ENCODE results near the gene GANC.
"Not testable (repeated sequence)": the region's sequence is repeated elsewhere in the genome, so short reads cannot be mapped to it uniquely, and the experiment has no call there.

The GANC gene

DNA sequence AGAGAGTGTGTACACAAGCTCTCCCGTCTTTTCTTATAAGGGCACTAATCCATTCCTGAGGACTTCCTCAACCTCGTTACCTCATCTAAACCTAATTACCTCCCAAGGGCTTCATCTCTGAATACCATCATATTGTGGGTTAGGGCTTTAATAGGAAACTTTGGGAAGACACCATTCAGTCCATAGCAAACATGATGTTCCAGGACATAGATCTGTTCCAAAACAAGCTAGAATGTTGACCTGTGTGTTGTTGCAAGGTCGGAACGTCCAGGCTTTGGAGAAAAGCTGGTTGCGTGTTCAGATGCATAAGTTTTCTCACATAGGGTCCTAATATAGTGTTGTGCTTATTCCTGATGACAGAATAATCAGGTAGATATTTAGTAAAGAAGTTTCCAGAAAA is 9.9 kb downstream of the GANC start:
- no peak for DNase-seq (ENCODE audit: low read depth, low spot score)

DNA sequence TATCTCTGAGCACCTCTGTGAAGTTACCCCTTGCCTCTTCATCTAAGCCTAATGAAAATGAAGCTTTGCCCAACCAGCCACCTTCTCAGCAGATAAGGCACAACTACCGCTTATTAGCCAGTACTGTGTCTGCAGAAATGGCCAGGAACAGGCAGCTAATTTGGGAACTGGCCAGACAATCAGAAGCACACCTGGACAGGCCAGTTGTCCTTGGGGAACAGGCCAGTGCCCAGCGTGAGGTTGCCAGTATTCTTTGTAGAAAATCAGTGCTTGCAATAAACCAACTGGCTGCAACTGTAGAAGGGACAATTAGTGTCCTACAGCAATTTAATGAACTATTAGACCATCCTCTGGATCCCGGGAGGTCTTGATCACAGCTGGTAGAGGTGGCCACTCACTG is 10.7 kb downstream of the GANC start:
- no peak for DNase-seq (ENCODE audit: low read depth, low spot score)

- no peak for DNase-seq (ENCODE audit: low read depth, low spot score)
Observed at GRCh38 chr15:42284551-42284950, 11.6 kb downstream of the GANC start.

DNA sequence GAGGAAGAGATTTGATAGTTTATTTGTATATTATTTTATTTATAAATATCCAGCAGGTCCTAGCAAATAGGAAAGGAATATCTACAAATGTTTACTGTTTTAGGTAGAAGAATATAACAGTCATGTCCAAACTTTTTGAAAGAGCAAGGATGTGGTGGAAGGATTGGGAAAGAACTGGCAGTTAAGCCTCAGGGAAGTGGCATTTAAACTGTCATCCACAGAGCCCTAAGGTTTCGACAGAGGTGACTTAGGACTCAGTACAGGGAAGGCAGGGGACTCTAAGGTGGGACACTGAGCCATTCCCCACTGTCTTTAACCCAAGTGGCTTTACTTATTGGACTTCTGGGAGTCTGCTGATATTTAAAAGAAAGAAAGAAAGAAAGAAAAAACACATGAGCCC is 12.0 kb downstream of the GANC start:
- DNase-seq (ENCODE audit: low read depth, low spot score): no peak

DNA sequence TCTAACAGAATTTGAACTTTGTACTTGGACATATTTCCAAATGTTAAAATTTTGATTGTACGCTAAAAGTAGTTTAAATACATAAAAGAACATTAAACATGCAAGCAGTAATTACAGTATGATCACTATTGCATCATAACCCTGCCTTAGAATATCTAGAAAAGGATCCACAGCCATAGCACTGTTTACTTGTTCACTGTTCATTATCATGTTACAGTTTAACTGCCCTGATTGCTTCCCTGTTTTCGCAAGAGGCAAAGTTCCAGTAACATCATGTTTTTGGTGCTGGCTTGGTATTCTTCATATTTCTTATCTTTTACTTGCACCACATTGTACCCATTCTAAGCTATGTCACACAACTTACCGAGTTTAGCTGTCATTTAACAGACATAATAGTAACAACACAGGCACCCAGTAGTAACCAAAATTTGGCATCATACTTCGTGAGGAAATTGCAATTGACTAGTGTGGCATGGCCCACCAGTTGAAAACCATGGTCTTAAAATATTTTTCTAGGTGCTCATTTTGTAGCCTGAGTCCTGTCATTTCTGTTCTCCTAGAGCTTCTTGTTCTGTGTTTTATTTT is 13.5 kb downstream of the GANC start:
- no peak for DNase-seq (ENCODE audit: low read depth, low spot score)

DNA sequence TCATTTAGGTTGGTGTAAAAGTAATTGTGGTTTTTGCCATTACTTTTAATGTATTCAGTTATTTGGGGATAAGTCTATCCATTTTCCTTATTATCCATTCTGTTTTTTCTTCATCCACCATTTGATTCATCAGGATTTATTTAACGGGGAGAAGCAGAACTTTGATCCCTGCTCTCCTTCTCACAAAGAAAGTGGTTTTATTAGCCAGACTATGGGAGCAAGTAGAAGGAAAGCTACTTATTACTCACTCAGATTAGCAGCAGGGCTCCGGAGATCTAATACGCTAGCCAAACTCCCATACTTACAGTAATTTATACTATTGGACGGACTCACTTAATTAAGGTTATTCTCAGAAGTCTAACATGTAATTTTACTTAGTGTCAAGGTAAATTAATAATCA is 14.9 kb downstream of the GANC start:
- no peak for DNase-seq (ENCODE audit: low read depth, low spot score)

- no peak for DNase-seq (ENCODE audit: low read depth, low spot score)
Observed at GRCh38 chr15:42289166-42289565, 16.2 kb downstream of the GANC start.

DNA sequence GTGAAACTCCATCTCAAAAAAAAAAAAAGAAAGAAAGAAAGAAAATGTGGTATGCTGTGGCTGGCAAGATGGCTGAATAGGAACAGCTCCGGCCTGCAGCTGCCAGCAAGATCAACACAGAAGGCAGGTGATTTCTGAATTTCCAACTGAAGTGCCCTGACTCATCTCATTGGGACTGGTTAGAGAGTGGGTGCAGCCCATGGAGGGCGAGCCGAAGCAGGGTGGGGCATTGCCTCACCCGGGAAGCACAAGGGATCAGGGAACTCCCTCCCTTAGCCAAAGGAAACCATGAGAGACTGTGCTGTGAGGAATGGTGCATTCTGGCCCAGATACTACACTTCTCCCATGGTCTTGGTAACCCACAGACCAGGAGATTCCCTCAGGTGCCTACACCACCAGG is 28.0 kb downstream of the GANC start:
- not testable (repeated sequence) for DNase-seq (ENCODE audit: low read depth, low spot score)

GRCh38 chr15:42306681-42307080 is 33.7 kb downstream of the GANC start:
- no peak for DNase-seq (ENCODE audit: low read depth, low spot score)

DNA sequence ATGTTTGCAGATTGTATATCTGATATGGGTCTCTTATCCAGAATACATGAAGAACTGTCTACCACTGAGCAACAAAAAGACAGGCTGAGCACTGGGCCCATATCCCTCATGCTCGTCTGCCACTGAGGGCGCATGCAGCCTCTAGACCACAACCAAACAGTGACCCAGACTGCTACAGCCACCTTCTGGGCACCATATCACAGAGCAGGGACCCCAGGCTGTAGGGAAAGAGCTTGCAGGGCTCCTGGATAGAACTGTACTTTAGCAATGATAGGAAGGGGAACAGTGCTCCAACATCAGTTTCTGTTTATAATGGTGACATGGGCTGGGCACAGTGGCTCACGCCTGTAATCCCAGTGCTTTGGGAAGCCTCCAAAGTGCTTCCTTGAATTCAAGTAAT is 40.5 kb downstream of the GANC start:
- no peak for DNase-seq (ENCODE audit: low read depth, low spot score)

DNA sequence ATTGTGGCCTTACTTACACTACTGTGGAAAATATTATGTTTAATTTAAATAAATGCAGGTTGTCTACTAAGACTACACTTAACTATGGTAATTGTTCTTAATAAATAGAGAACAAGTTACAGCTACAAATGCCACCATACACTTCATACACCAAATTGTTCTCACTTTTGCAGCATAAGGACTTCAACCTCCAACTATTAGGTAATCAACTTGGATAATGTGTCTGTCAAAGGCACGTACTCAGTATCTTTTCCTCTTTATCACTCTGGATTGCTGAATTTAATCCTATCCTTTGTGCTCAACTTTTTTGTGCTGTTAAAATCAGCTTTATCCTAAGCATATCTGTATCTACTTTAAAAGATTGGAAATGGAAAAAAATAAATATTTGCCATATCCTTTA is 41.8 kb downstream of the GANC start:
- no peak for DNase-seq (ENCODE audit: low read depth, low spot score)

DNA sequence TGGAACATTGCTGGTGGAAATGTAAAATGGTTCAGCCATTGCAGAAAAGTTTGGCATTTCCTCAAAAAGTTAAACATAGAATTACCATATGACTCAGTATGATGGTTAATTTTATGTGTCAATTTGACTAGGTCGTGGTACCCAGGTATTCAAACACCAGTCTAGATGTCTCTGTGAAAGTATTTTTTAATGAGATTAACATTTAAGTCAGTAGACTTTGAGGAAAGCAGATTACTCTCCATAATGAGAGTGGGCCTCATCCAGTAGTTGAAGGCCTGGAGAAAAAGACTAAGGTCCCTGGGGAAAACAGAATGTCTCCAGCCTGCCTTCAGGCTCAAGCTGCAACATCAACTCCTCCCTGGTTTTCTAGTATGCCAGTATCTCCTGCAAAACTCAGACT is 42.5 kb downstream of the GANC start:
- no peak for DNase-seq (ENCODE audit: low read depth, low spot score)

DNA sequence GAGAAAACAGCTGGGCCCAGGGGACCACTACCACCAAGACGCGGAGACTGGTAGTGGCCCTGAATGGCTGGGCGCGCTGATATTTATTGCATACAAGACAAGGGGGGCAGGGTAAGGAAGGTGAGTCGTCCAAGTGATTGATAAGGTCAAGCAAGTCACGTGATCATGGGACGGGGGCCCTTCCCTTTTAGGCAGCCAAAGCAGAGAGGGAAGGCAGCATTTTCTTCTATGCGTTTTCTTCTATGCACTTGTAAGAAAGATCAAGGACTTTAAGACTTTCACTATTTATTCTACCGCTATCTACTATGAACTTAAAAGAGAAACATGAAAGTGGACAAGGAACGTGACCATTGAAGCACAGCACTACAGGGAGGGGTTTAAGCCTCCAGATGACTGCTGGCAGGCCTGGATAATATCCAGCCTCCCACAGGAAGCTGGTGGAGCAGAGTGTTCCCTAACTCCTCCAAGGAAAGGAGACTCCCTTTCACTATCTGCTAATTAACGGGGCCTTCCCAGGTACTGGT is 43.3 kb downstream of the GANC start:
- DNase-seq (ENCODE audit: low read depth, low spot score): not testable (repeated sequence)

DNA sequence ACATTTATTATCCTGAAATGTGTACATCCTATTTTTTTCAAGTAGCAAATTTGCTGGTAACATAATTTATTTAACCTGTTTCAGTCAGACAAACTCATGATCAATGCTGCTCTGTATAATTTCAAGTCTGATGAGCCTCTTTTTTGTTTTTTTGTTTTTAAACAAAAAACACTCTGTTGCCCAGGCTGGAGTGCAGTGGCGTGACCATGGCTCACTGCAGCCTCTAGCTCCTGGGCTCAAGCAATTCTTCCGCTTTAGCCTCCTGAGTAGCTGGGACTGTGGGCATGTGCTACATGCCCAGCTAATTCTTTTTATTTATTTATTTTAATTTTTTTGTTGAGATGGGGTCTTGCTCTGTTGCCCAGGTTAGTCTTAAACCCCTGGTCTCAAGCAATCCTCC is 46.2 kb downstream of the GANC start:
- no peak for DNase-seq (ENCODE audit: low read depth, low spot score)

- DNase-seq (ENCODE audit: low read depth, low spot score): no peak
Observed at GRCh38 chr15:42324308-42324707, 51.3 kb downstream of the GANC start.

GRCh38 chr15:42329161-42329560 is 56.2 kb downstream of the GANC start:
- DNase-seq (ENCODE audit: low read depth, low spot score): no peak

DNA sequence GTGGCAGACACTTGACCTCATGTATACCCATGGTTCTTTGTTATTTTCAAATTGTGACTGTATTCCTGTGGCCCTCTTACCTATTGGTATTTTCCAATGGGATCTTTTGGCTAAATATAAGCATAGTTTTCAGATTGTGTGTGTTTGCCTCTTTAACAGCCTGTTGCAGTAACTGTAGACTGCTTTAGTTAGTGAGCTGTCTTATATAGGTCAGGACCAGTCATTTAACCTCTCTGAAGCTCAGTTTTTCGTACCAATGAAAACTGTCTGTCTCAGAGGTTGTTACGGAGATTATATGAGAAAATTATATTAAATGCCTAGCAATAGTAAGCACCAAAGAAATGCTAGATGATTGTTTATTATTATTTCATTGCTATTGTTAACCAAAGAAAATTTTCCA is 57.0 kb downstream of the GANC start:
- no peak for DNase-seq (ENCODE audit: low read depth, low spot score)

DNA sequence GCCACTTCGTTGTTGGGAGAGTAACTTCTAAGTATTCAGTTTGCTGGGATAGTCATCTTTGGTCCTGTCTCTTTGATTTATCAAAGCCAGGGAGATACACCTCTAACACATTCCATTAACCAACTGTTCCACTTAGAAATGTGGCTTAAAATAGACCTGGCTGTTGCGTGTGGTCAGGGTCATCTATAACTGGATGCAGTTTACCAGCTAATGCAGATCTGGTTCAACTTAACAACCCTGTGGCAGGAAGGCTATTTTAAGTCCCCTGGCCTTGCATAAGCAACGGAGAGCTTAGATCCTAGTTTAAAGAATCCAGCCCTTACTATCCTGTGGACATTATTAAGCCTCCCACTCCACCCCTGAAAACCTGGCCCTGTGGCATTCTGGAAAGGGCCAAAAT is 58.2 kb downstream of the GANC start:
- DNase-seq (ENCODE audit: low read depth, low spot score): no peak

DNA sequence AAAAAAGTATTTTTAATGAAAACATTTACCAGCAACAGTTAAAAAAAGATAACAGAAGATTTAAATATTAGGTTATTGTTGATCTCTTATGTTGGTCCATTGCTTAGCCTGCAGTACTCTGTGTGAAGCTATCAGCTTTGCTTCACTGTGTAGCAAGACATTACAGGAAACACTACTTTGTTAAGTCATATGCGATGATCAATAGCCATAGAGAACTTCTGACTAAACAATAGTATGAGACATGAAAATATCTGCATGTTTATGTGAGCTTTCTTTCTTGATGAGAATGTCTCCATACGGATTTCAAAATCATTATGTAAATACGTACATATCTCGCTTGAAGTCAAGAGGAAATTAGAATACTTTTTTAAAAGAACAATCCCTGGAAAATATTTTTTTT is 59.3 kb downstream of the GANC start:
- DNase-seq (ENCODE audit: low read depth, low spot score): no peak

DNA sequence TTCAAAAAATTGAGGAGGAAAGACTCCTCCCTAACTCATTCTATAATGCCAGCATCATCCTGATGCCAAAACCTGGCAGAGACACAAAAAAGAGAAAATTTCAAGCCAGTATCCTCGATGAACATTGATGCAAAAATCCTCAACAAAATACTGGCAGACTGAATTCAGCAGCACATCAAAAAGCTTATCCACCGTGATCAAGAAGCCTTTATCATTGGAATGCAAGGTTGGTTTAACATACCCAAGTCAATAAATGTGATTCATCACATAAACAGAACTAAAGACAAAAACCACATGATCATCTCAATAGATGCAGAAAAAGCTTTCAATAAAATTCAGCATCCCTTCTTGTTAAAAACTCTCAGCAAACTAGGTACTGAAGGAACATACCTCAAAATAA is 62.1 kb downstream of the GANC start:
- no peak for DNase-seq (ENCODE audit: low read depth, low spot score)

GRCh38 chr15:42336650-42337049 is 63.6 kb downstream of the GANC start:
- not testable (repeated sequence) for DNase-seq (ENCODE audit: low read depth, low spot score)

GRCh38 chr15:42337104-42337503 is 64.1 kb downstream of the GANC start:
- not testable (repeated sequence) for DNase-seq (ENCODE audit: low read depth, low spot score)

GRCh38 chr15:42338500-42338899 is 65.5 kb downstream of the GANC start:
- DNase-seq (ENCODE audit: low read depth, low spot score): no peak

DNA sequence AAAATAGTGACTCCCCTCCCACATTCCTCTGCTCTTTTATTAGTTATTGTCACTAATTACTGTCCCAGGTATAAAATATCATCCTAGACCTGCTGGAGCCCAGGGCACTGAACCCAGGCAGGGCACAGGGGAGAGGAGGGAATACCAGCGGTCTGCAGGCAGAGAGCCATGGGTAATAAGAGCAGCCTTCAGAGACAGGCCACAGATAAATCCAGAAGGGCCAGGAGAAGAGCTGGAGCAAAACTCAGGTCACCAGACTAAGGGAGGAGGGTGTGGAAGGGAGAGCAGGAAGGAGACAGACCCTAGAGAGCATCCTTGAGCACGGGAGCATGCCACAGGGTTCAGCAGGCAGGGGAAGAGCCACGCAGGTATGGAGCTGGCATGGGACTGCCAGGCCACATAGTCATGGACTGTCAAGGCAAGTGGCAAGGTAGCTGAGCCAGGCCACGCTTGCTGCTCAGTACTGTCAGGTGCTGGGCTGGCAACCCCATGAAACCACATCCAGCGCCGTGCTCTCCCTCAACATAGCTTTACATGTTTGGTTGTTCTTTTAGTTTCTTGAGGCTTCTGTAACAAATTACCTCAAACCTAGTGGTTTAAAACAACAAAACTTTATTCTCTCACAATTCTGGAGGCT is 70.7 kb downstream of the GANC start:
- DNase-seq (ENCODE audit: low read depth, low spot score): no peak

All from astrocyte of the hippocampus (primary cell).